Measurements from ENCODE around the gene CACNA1H.

Gene CACNA1H

GRCh38 chr16:1209081-1209480 lies 56.2 kb downstream of the CACNA1H start:
- CTCF ChIA-PET = no interaction called here
- TF ChIP-seq CTBP1 (IDR thresholded peaks at IDR 0.05; ENCODE audit: borderline replicate concordance) = no peak
- DNase-seq (ENCODE audit: extremely low spot score) = no peak
- POLR2A ChIA-PET = no interaction called here

- CTCF ChIA-PET = no interaction called here
- no peak for DNase-seq (ENCODE audit: extremely low spot score)
- POLR2A ChIA-PET = no interaction called here
- TF ChIP-seq LEF1 (IDR thresholded peaks at IDR 0.05; ENCODE audit: borderline replicate concordance) = no peak
- TF ChIP-seq NFRKB (IDR thresholded peaks at IDR 0.05) = no peak
- no peak for TF ChIP-seq SP1 (IDR thresholded peaks at IDR 0.05)
- TF ChIP-seq SUZ12 (IDR thresholded peaks at IDR 0.05) = no peak
- no peak for TF ChIP-seq PKNOX1 (IDR thresholded peaks at IDR 0.05)
- no peak for TF ChIP-seq FOXM1 (IDR thresholded peaks at IDR 0.05; ENCODE audit: borderline replicate concordance)
- TF ChIP-seq HDGF (IDR thresholded peaks at IDR 0.05; ENCODE audit: borderline replicate concordance) = no peak
- no peak for TF ChIP-seq FOXA1 (IDR thresholded peaks at IDR 0.05)
- TF ChIP-seq BHLHE40 (IDR thresholded peaks at IDR 0.05; ENCODE audit: borderline replicate concordance) = no peak
Observed at GRCh38 chr16:1210461-1210860, 57.6 kb downstream of the CACNA1H start.

- CTCF ChIA-PET = interaction anchor here (0.6 kb wide), 1 partner anchor 17 kb away, joined by 4 read pairs; no protein-coding TSS in a partner anchor
- POLR2A ChIA-PET = no interaction called here
- no peak for DNase-seq (ENCODE audit: extremely low spot score)
- TF ChIP-seq ZNF384 (IDR thresholded peaks at IDR 0.05) (no peak), TARDBP (IDR thresholded peaks at IDR 0.05) (no peak), L3MBTL2 (conservative IDR thresholded peaks at IDR 0.05) (no peak), FOXK2 (IDR thresholded peaks at IDR 0.05) (no peak), PKNOX1 (IDR thresholded peaks at IDR 0.05) (no peak), FOXM1 (IDR thresholded peaks at IDR 0.05; ENCODE audit: borderline replicate concordance) (no peak), LEF1 (IDR thresholded peaks at IDR 0.05; ENCODE audit: borderline replicate concordance) (no peak), SP1 (IDR thresholded peaks at IDR 0.05) (no peak), FOXA1 (IDR thresholded peaks at IDR 0.05) (no peak), ARNT (IDR thresholded peaks at IDR 0.05) (no peak), NFRKB (IDR thresholded peaks at IDR 0.05) (no peak), HDGF (IDR thresholded peaks at IDR 0.05; ENCODE audit: borderline replicate concordance) (no peak), BHLHE40 (IDR thresholded peaks at IDR 0.05; ENCODE audit: borderline replicate concordance) (no peak)
Observed at GRCh38 chr16:1211451-1212268, 58.8 kb downstream of the CACNA1H start.

- DNase-seq (ENCODE audit: extremely low spot score) = no peak
- POLR2A ChIA-PET = no interaction called here
- CTCF ChIA-PET = no interaction called here
- no peak for TF ChIP-seq FOXK2 (IDR thresholded peaks at IDR 0.05)
- no peak for TF ChIP-seq ELF4 (IDR thresholded peaks at IDR 0.05)
Observed at GRCh38 chr16:1212616-1213194, 59.8 kb downstream of the CACNA1H start.

- POLR2A ChIA-PET = no interaction called here
- CTCF ChIA-PET = no interaction called here
- no peak for TF ChIP-seq SUZ12 (IDR thresholded peaks at IDR 0.05)
- TF ChIP-seq ARNT (IDR thresholded peaks at IDR 0.05) = no peak
- TF ChIP-seq FOXA1 (IDR thresholded peaks at IDR 0.05) = no peak
- no peak for TF ChIP-seq SP1 (IDR thresholded peaks at IDR 0.05)
- no peak for TF ChIP-seq TARDBP (IDR thresholded peaks at IDR 0.05)
- TF ChIP-seq FOXK2 (IDR thresholded peaks at IDR 0.05) = no peak
- TF ChIP-seq PKNOX1 (IDR thresholded peaks at IDR 0.05) = no peak
- TF ChIP-seq CTBP1 (IDR thresholded peaks at IDR 0.05; ENCODE audit: borderline replicate concordance) = no peak
- no peak for TF ChIP-seq LEF1 (IDR thresholded peaks at IDR 0.05; ENCODE audit: borderline replicate concordance)
- no peak for TF ChIP-seq FOXM1 (IDR thresholded peaks at IDR 0.05; ENCODE audit: borderline replicate concordance)
- TF ChIP-seq ZNF384 (IDR thresholded peaks at IDR 0.05) = no peak
- TF ChIP-seq BHLHE40 (IDR thresholded peaks at IDR 0.05; ENCODE audit: borderline replicate concordance) = no peak
- no peak for TF ChIP-seq ELF4 (IDR thresholded peaks at IDR 0.05)
- no peak for TF ChIP-seq L3MBTL2 (conservative IDR thresholded peaks at IDR 0.05)
- no peak for TF ChIP-seq HDGF (IDR thresholded peaks at IDR 0.05; ENCODE audit: borderline replicate concordance)
- no peak for TF ChIP-seq NFRKB (IDR thresholded peaks at IDR 0.05)
- no peak for DNase-seq (ENCODE audit: extremely low spot score)
Observed at GRCh38 chr16:1213231-1213630, 60.3 kb downstream of the CACNA1H start.

- POLR2A ChIA-PET = no interaction called here
- CTCF ChIA-PET = no interaction called here
- TF ChIP-seq ELF4 (IDR thresholded peaks at IDR 0.05) (no peak), BHLHE40 (IDR thresholded peaks at IDR 0.05; ENCODE audit: borderline replicate concordance) (no peak), TARDBP (IDR thresholded peaks at IDR 0.05) (no peak), FOXM1 (IDR thresholded peaks at IDR 0.05; ENCODE audit: borderline replicate concordance) (no peak)
- DNase-seq (ENCODE audit: extremely low spot score) = no peak
Observed at GRCh38 chr16:1213796-1214372, 61.0 kb downstream of the CACNA1H start.
